Small intestine (tissue), 7 donors: ENCODE results near the gene ZMIZ1. TPM values are rescaled to one million over a fixed set of nuclear protein-coding genes. Genes with fewer than 3 reads are reported as not detected.

Source experiments
- DNase-seq, 2 donors: peaks; one replicate each; pipeline versions ENCODE4 v3.0.0 to v3.0.0-alpha.2; 2013
- FAIRE-seq: peaks from 2 replicates; lab custom pipeline; 2012; peaks lifted over from hg19 to GRCh38; lab: Jason Lieb, UNC
- H3K27ac ChIP-seq, 3 donors: one replicate each; pipeline ENCODE4 v1.5.1; 2013; ENCODE audit warnings: low read length in 2 of 3, mild to moderate bottlenecking in 2 of 3, control low read depth in 1 of 3, inconsistent platforms in 1 of 3, low read depth in 1 of 3, moderate library complexity in 1 of 3
- H3K27me3 ChIP-seq, 3 donors: one replicate each; pipeline ENCODE4 v1.6.1; 2013; ENCODE audit warnings: low read length in 3 of 3, inconsistent platforms in 1 of 3; ENCODE audit not compliant: control insufficient read depth in 3 of 3, insufficient read depth in 3 of 3
- H3K36me3 ChIP-seq, 3 donors: one replicate each; pipeline ENCODE4 v1.6.1; 2013; ENCODE audit warnings: low read length in 3 of 3, inconsistent platforms in 1 of 3, low read depth in 1 of 3, mild to moderate bottlenecking in 1 of 3, moderate library complexity in 1 of 3; ENCODE audit not compliant: control insufficient read depth in 3 of 3, insufficient read depth in 2 of 3
- H3K4me1 ChIP-seq, 3 donors: one replicate each; pipeline ENCODE4 v1.6.1; 2013; ENCODE audit warnings: low read length in 2 of 3, inconsistent platforms in 1 of 3, low read depth in 1 of 3, mild to moderate bottlenecking in 1 of 3, moderate library complexity in 1 of 3; ENCODE audit not compliant: control insufficient read depth in 3 of 3, insufficient read depth in 2 of 3
- H3K4me3 ChIP-seq, 3 donors: one replicate each; pipeline ENCODE4 v1.5.1; 2013; ENCODE audit warnings: low read length in 3 of 3, control low read depth in 1 of 3, inconsistent platforms in 1 of 3, low read depth in 1 of 3, mild to moderate bottlenecking in 1 of 3, moderate library complexity in 1 of 3
- H3K9me3 ChIP-seq, 2 donors: one replicate each; pipeline ENCODE4 v1.6.1; 2013; ENCODE audit warnings: low read depth in 1 of 2, low read length in 1 of 2; ENCODE audit not compliant: control insufficient read depth in 2 of 2, insufficient read depth in 1 of 2
- WGBS, 3 donors: extraction: QIAGEN DNeasy Blood & Tissue Kit; methylation state at CpG; one replicate each; pipeline ENCODE4 v1.1.7; 2013; 5-methylcytosine and 5-hydroxymethylcytosine counted together
- polyA plus RNA-seq, 4 donors: library from polyadenylated mRNA; stranded (reverse) in 3 of 4; unstranded in 1 of 4; fragments of 200-250 nt in 3 of 4; fragments of 120-200 nt in 1 of 4; gene quantifications; one replicate each; pipeline versions ENCODE4 v1.2.1 to v1.2.3, GENCODE V29; 2013
- donor health status: healthy with polysubstance abuse.
- donor health status: control.
- donor health status: control.
- donor health status: Bipolar disorder and iron deficiency.
- donor health status: healthy.

ZMIZ1 gene
- polyA plus RNA-seq, 4 donors = 15.1 to 40.7 (median 19.9) TPM

GRCh38 chr10:79301754-79302530 is 233.2 kb downstream of the ZMIZ1 start:
- Histone ChIP-seq H3K4me1 (no peaks in the 10 kb centered on the region), H3K4me3 (no peak overlapping the region), H3K9me3 (no peaks in the 10 kb centered on the region), H3K36me3 (peaks cover 8 to 97% (median 32%) of the 10 kb centered on the region in 3 donors), H3K27me3 (no peaks in the 10 kb centered on the region), H3K27ac (no peak overlapping the region)
- DNase-seq (no peak), FAIRE-seq (no peak)
- WGBS, 3 donors = 78 to 84% (median 84%) methylated on average over 18 to 19 of the region's 19 CpGs

DNA sequence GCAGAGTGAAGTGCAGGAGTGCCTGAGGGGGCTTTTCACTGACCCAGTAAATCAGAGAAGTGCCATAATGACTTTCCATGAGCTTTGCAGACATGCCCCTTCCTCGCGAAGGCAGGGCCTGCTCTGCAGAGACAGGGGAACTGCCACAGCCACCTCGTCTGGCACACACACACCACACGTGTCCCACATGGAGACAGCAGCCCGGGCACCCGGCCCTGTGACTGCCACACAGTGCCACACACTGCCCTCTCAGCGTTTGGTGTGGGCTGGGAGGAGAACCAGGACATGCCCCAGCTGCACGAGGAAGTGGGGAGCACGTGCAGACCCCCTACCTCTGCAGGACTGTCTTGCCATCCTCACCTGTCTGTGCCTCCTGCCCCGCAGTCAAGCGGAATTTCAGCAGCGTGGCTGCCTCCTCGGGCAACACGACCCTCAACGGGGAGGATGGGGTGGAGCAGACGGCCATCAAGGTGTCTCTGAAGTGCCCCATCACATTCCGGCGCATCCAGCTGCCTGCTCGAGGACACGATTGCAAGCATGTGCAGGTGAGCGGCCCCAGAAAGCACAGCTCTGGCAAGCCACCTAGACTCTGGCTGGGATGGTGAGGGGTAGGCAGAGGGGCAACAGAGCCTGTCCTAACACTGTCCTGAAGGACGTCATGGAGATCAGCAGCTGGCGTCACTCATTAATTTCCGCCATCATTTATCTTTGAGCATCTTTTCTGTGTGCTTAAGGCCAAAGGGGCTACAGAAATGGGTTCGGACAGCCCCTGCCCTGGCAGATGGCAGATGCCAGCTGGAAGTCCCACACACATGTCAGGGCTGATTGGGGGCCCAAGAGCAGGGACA is 235.1 kb downstream of the ZMIZ1 start:
- DNase-seq (no peak), FAIRE-seq (no peak)
- Histone ChIP-seq H3K27ac (no peak overlapping the region), H3K9me3 (no peaks in the 10 kb centered on the region), H3K27me3 (no peaks in the 10 kb centered on the region), H3K4me3 (no peak overlapping the region), H3K4me1 (no peaks in the 10 kb centered on the region), H3K36me3 (peaks cover 20 to 99% (median 43%) of the 10 kb centered on the region in 3 donors)
- WGBS, 3 donors = 92 to 93% (median 93%) methylated on average over 25 of the region's 25 CpGs

- FAIRE-seq (no peak), DNase-seq (no peak)
- Histone ChIP-seq H3K27me3 (no peaks in the 10 kb centered on the region), H3K4me1 (no peaks in the 10 kb centered on the region), H3K9me3 (no peaks in the 10 kb centered on the region), H3K27ac (no peak overlapping the region), H3K36me3 (peaks cover 22 to 99% (median 43%) of the 10 kb centered on the region in 3 donors), H3K4me3 (no peak overlapping the region)
- WGBS, 3 donors = 71 to 90% (median 85%) methylated on average over 6 of the region's 6 CpGs
These were observed 235.8 kb downstream of the ZMIZ1 start for GRCh38 chr10:79304479-79305087.

- 76 to 85% (median 84%) methylated on average over 8 of the region's 8 CpGs for WGBS, 3 donors
- H3K36me3 ChIP-seq = peaks cover 19 to 99% (median 37%) of the 10 kb centered on the region in 3 donors
- no peaks in the 10 kb centered on the region for H3K9me3 ChIP-seq
- no peak overlapping the region for H3K4me3 ChIP-seq
- H3K4me1 ChIP-seq = peaks cover 0 to 7% (median 0%) of the 10 kb centered on the region in 3 donors
- no peak for DNase-seq
- no peak overlapping the region for H3K27ac ChIP-seq
- FAIRE-seq = no peak
- no peaks in the 10 kb centered on the region for H3K27me3 ChIP-seq
These were observed 236.7 kb downstream of the ZMIZ1 start for GRCh38 chr10:79305515-79305914.

- 93 to 97% (median 94%) methylated on average over 14 to 15 of the region's 15 CpGs for WGBS, 3 donors
- no peak for FAIRE-seq
- H3K36me3 ChIP-seq = peaks cover 16 to 99% (median 34%) of the 10 kb centered on the region in 3 donors
These were observed 237.2 kb downstream of the ZMIZ1 start for GRCh38 chr10:79305988-79306387.

DNA sequence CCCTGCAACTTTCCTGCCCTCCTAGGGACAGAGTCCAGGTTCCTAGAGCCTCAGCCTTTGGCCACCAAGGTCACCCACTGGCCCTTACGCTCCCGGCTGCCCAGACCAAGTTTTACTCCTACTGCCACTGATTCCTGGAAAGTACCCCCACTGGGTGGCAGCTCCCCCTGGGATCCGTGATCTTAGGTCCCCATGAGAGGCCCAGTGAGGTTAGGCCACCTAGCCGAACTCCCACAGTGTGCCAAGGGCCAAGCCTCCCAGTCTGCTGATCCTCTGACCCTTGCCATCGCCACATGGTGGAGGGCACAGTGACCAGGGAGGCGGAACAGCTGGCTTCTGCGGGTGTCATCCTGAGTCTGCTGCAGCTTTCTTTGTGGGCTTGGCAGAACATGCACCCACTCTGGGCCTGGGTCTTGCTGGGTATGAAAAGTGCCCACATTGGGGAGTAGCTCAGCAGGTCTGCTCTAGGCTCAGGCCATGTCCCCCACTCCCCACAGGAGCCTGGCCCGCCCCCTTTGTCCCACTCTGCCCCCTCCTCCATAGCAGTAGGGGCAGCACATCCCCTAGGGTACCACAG is 238.0 kb downstream of the ZMIZ1 start:
- DNase-seq = no peak
- Histone ChIP-seq H3K4me1 (peaks cover 0 to 18% (median 0%) of the 10 kb centered on the region in 3 donors), H3K27ac (no peak overlapping the region), H3K27me3 (no peaks in the 10 kb centered on the region), H3K9me3 (no peaks in the 10 kb centered on the region), H3K36me3 (peaks cover 16 to 97% (median 34%) of the 10 kb centered on the region in 3 donors), H3K4me3 (no peak overlapping the region)
- FAIRE-seq = no peak
- WGBS, 3 donors = 89 to 99% (median 93%) methylated on average over 8 of the region's 8 CpGs

More at GRCh38 chr10:79305988-79306387, 237.2 kb downstream of the ZMIZ1 start:
- no peaks in the 10 kb centered on the region for H3K9me3 ChIP-seq
- H3K27me3 ChIP-seq = no peaks in the 10 kb centered on the region
- peaks cover 0 to 12% (median 0%) of the 10 kb centered on the region in 3 donors for H3K4me1 ChIP-seq
- DNase-seq = no peak
- H3K4me3 ChIP-seq = no peak overlapping the region
- no peak overlapping the region for H3K27ac ChIP-seq

- FAIRE-seq (no peak), DNase-seq (no peak)
- H3K9me3 ChIP-seq = no peaks in the 10 kb centered on the region
- 83 to 84% (median 84%) methylated on average over 7 of the region's 7 CpGs for WGBS, 3 donors
- H3K4me1 ChIP-seq = peaks cover 0 to 24% (median 0%) of the 10 kb centered on the region in 3 donors
- H3K36me3 ChIP-seq = peaks cover 16 to 99% (median 36%) of the 10 kb centered on the region in 3 donors
- no peaks in the 10 kb centered on the region for H3K27me3 ChIP-seq
- no peak overlapping the region for H3K4me3 ChIP-seq
- no peak overlapping the region for H3K27ac ChIP-seq
These were observed 239.2 kb downstream of the ZMIZ1 start for GRCh38 chr10:79308016-79308415.
